Neural progenitor cell (in vitro differentiated cells): ENCODE measurements around the gene ARF5.

Experiments used
- EZH2 ChIP-seq: fragments of 200-600 bp; sonication (generic); IDR thresholded peaks from 2 replicates; pipeline ENCODE4 v1.6.1; 2017; ENCODE audit warnings: antibody characterized with exemption, mild to moderate bottlenecking, moderate library complexity
- EZH2phosphoT487 ChIP-seq: fragments of 200-600 bp; sonication (generic); IDR thresholded peaks from 2 replicates; pipeline ENCODE4 v1.6.1; 2017; ENCODE audit warnings: antibody characterized with exemption
- TF ChIP-seq, protein P1 (sequence below): fragments of 200-600 bp; sonication (generic); IDR thresholded peaks from 2 replicates; pipeline ENCODE4 v1.5.1; 2017; ENCODE audit warnings: antibody characterized with exemption, mild to moderate bottlenecking

DNA sequence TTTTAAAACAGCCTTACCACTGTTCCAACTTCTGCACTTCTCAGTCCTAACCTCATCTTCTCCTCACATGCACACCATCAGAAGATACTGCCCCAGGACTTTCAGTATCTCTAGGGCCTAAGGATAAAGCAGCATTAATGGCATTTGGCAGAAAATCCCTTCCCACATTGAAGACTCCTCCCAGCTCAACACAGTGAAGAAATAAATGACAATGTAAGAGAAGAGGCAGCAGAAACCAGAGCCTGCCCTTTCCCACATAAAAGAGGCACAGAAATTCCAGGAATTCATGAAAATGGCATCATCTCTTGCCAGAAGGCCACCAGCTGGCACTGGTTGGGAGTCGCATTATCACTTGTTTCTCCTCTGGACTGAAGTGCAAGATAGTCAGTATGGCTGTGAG is 6.5 kb upstream of the ARF5 start:
- TF ChIP-seq, protein P1, sequence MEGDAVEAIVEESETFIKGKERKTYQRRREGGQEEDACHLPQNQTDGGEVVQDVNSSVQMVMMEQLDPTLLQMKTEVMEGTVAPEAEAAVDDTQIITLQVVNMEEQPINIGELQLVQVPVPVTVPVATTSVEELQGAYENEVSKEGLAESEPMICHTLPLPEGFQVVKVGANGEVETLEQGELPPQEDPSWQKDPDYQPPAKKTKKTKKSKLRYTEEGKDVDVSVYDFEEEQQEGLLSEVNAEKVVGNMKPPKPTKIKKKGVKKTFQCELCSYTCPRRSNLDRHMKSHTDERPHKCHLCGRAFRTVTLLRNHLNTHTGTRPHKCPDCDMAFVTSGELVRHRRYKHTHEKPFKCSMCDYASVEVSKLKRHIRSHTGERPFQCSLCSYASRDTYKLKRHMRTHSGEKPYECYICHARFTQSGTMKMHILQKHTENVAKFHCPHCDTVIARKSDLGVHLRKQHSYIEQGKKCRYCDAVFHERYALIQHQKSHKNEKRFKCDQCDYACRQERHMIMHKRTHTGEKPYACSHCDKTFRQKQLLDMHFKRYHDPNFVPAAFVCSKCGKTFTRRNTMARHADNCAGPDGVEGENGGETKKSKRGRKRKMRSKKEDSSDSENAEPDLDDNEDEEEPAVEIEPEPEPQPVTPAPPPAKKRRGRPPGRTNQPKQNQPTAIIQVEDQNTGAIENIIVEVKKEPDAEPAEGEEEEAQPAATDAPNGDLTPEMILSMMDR: no peak
- TF ChIP-seq EZH2 (no peak), EZH2phosphoT487 (no peak)
